ENCODE data around the gene TBC1D5.
"Not testable (repeated sequence)": the region's sequence is repeated elsewhere in the genome, so short reads cannot be mapped to it uniquely, and the experiment has no call there.

TBC1D5 gene

DNA sequence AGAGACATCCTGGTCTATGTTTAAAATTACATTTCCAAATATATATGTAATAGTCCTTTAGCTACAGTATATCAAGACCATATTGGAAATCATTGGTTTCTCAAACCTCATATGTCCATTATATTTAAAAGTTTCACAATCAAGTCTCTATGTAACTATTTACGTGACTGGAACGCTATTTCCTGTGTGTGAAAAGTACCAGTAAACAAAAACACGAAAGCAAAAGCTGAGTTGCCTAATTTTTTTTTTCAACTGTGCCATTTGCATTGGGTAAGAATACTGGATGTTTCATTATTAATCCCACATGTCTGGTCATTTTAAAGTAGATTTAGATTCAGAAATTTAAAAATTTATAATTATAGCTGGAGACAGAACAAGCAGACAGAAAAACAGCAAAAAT is 381.4 kb downstream of the TBC1D5 start:
- peaks cover 11 to 34% of the 10 kb centered on the region in 2 donors for H3K36me3 Mint-ChIP-seq

GRCh38 chr3:17359911-17360310 is 382.5 kb downstream of the TBC1D5 start:
- H3K27ac Mint-ChIP-seq: no peak overlapping the region
- no peak for ATAC-seq (replicated peaks)

More for the DNA sequence above, 381.4 kb downstream of the TBC1D5 start:
- no peaks in the 10 kb centered on the region for H3K9me3 Mint-ChIP-seq
- no peak overlapping the region for H3K27ac Mint-ChIP-seq
- no peak for ATAC-seq (replicated peaks)
- no peak for DNase-seq
- H3K27me3 Mint-ChIP-seq: no peaks in the 10 kb centered on the region
- H3K4me3 Mint-ChIP-seq: no peak overlapping the region
- no peaks in the 10 kb centered on the region for H3K4me1 Mint-ChIP-seq

GRCh38 chr3:17357035-17357710 is 385.3 kb downstream of the TBC1D5 start:
- no peak overlapping the region for H3K27ac Mint-ChIP-seq
- H3K4me3 Mint-ChIP-seq: no peak overlapping the region
- ATAC-seq (replicated peaks) (no peak), DNase-seq (no peak)
- no peaks in the 10 kb centered on the region for H3K27me3 Mint-ChIP-seq
- peaks cover 19 to 25% of the 10 kb centered on the region in 2 donors for H3K36me3 Mint-ChIP-seq
- no peaks in the 10 kb centered on the region for H3K9me3 Mint-ChIP-seq
- H3K4me1 Mint-ChIP-seq: no peaks in the 10 kb centered on the region

More at GRCh38 chr3:17359911-17360310, 382.5 kb downstream of the TBC1D5 start:
- no peak overlapping the region for H3K4me3 Mint-ChIP-seq
- H3K27me3 Mint-ChIP-seq: no peaks in the 10 kb centered on the region
- H3K9me3 Mint-ChIP-seq: no peaks in the 10 kb centered on the region
- H3K4me1 Mint-ChIP-seq: no peaks in the 10 kb centered on the region
- DNase-seq: no peak
- H3K36me3 Mint-ChIP-seq: peaks cover 11 to 31% of the 10 kb centered on the region in 2 donors

GRCh38 chr3:17356585-17356984 is 385.8 kb downstream of the TBC1D5 start:
- Mint-ChIP-seq H3K27me3 (no peaks in the 10 kb centered on the region), H3K4me1 (no peaks in the 10 kb centered on the region), H3K27ac (no peak overlapping the region), H3K36me3 (peaks cover 22 to 27% of the 10 kb centered on the region in 2 donors), H3K9me3 (peaks cover 3 to 4% of the 10 kb centered on the region in 2 donors), H3K4me3 (no peak overlapping the region)
- no peak for ATAC-seq (replicated peaks)
- DNase-seq: no peak

DNA sequence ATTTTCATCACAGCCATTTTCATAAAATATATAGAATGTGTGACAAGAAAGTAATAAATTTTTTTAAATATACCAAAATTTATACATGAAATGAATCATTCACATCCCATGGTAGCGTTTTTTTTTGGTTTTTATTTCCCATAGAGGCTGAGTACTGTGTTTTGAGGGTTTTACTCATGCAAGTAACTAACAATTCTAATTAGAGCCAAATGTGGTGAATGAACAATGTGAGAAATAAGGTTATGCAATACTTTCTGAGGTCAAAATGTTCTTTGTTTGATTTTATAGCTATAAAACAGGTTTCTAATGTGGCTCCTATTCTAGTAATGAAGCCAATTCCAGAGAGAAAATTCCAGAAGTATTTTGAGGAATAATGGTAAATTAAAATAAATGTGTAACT is 386.8 kb downstream of the TBC1D5 start:
- Mint-ChIP-seq H3K4me1 (no peaks in the 10 kb centered on the region), H3K27ac (no peak overlapping the region), H3K27me3 (no peaks in the 10 kb centered on the region), H3K36me3 (peaks cover 25 to 29% of the 10 kb centered on the region in 2 donors), H3K9me3 (peaks cover 3 to 4% of the 10 kb centered on the region in 2 donors), H3K4me3 (no peak overlapping the region)
- ATAC-seq (replicated peaks) (no peak), DNase-seq (no peak)

GRCh38 chr3:17354341-17354740 is 388.1 kb downstream of the TBC1D5 start:
- peaks cover 3 to 4% of the 10 kb centered on the region in 2 donors for H3K9me3 Mint-ChIP-seq
- no peaks in the 10 kb centered on the region for H3K4me1 Mint-ChIP-seq
- DNase-seq: no peak

GRCh38 chr3:17352620-17353019 is 389.8 kb downstream of the TBC1D5 start:
- Mint-ChIP-seq H3K27me3 (no peaks in the 10 kb centered on the region), H3K36me3 (peaks cover 25 to 36% of the 10 kb centered on the region in 2 donors), H3K4me1 (no peaks in the 10 kb centered on the region), H3K27ac (no peak overlapping the region), H3K9me3 (peaks cover 3 to 4% of the 10 kb centered on the region in 2 donors), H3K4me3 (no peak overlapping the region)
- no peak for DNase-seq
- ATAC-seq (replicated peaks): no peak

More at GRCh38 chr3:17354341-17354740, 388.1 kb downstream of the TBC1D5 start:
- no peak for ATAC-seq (replicated peaks)
- Mint-ChIP-seq H3K36me3 (peaks cover 25 to 33% of the 10 kb centered on the region in 2 donors), H3K4me3 (no peak overlapping the region), H3K27me3 (no peaks in the 10 kb centered on the region), H3K27ac (no peak overlapping the region)

GRCh38 chr3:17351193-17351592 is 391.2 kb downstream of the TBC1D5 start:
- ATAC-seq (replicated peaks); H3K4me1 Mint-ChIP-seq; H3K27me3 Mint-ChIP-seq: not testable (repeated sequence)

GRCh38 chr3:17349093-17349492 is 393.3 kb downstream of the TBC1D5 start:
- Mint-ChIP-seq H3K27me3 (no peaks in the 10 kb centered on the region), H3K36me3 (peaks cover 16 to 28% of the 10 kb centered on the region in 2 donors), H3K27ac (no peak overlapping the region)

More at GRCh38 chr3:17351193-17351592, 391.2 kb downstream of the TBC1D5 start:
- DNase-seq, H3K27ac Mint-ChIP-seq, H3K4me3 Mint-ChIP-seq, H3K9me3 Mint-ChIP-seq: not testable (repeated sequence)
- peaks cover 22 to 28% of the 10 kb centered on the region in 2 donors for H3K36me3 Mint-ChIP-seq

DNA sequence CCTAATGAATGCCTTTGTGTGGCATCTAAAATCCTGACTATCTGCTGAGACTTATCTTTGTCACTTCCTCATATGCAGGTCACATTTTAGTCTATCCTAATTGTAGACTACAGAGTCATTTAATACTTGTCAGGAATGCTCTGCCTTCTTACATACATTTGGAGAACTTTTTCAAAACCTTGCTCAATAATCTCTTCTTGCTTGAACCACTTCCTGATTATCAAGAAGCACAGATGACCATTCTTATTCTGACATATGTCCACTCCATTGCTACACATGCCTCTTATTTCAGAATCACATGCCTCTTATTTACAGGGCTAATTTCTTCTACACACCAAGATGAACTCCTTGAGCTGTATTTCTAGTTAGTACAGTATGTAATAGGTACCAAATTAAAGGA is 400.3 kb downstream of the TBC1D5 start:
- Mint-ChIP-seq H3K27ac (no peak overlapping the region), H3K4me3 (no peak overlapping the region), H3K36me3 (peaks cover 10 to 16% of the 10 kb centered on the region in 2 donors), H3K27me3 (no peaks in the 10 kb centered on the region), H3K9me3 (no peaks in the 10 kb centered on the region), H3K4me1 (no peaks in the 10 kb centered on the region)
- ATAC-seq (replicated peaks): no peak
- DNase-seq: no peak

More at GRCh38 chr3:17349093-17349492, 393.3 kb downstream of the TBC1D5 start:
- Mint-ChIP-seq H3K9me3 (peaks cover 3 to 4% of the 10 kb centered on the region in 2 donors), H3K4me3 (no peak overlapping the region), H3K4me1 (no peaks in the 10 kb centered on the region)
- no peak for DNase-seq
- ATAC-seq (replicated peaks): no peak

GRCh38 chr3:17340693-17341092 is 401.7 kb downstream of the TBC1D5 start:
- DNase-seq (no peak), ATAC-seq (replicated peaks) (no peak)
- H3K36me3 Mint-ChIP-seq: peaks cover 12 to 16% of the 10 kb centered on the region in 2 donors
- H3K27ac Mint-ChIP-seq: no peak overlapping the region
- H3K4me3 Mint-ChIP-seq: no peak overlapping the region
- H3K4me1 Mint-ChIP-seq: no peaks in the 10 kb centered on the region
- H3K27me3 Mint-ChIP-seq: no peaks in the 10 kb centered on the region
- H3K9me3 Mint-ChIP-seq: no peaks in the 10 kb centered on the region

DNA sequence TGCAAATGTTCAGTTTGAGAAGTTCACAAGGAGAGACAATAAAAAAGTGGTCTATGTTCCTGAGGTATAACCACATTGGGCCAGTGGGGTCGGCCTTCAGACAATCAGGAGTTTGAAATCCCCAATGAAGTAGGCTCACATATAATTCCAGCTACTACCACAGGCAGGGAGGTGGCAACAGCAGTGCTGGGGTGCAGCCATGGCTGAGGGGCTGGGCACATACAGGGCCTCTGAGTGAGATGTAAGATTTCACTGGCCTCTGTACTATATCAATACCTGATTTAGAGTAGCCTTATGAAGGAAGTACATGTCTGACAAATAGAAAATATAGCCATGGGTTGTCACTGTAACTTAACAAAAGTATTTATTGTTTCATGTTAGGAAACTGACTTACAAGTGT is 402.2 kb downstream of the TBC1D5 start:
- no peaks in the 10 kb centered on the region for H3K27me3 Mint-ChIP-seq
- H3K9me3 Mint-ChIP-seq: no peaks in the 10 kb centered on the region
- H3K4me1 Mint-ChIP-seq: no peaks in the 10 kb centered on the region
- no peak for ATAC-seq (replicated peaks)
- no peak for DNase-seq
- H3K4me3 Mint-ChIP-seq: no peak overlapping the region
- H3K36me3 Mint-ChIP-seq: peaks cover 12 to 16% of the 10 kb centered on the region in 2 donors
- no peak overlapping the region for H3K27ac Mint-ChIP-seq

DNA sequence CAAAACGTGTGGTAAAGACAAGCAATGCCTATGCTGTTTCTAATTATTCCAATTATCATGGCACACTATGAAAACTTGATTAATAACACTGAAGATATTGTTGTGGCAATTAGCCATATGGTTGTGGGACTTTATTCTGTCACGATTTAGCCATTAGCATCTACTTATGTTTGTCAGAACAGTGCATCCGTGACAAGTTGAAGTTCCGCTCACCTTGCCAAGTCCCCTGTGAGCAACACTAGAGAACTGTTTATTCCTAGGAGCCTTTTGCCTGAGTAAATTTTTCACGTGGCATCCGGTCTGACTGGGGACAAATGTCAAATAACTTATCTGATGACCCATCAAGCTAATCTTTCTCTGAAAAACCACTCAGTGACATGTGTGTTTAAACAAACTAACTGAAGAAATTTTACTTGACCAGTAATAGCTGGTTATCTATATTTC is 403.3 kb downstream of the TBC1D5 start:
- DNase-seq (no peak), ATAC-seq (replicated peaks) (no peak)
- H3K27ac Mint-ChIP-seq: no peak overlapping the region
- H3K27me3 Mint-ChIP-seq: no peaks in the 10 kb centered on the region
- no peaks in the 10 kb centered on the region for H3K9me3 Mint-ChIP-seq
- no peak overlapping the region for H3K4me3 Mint-ChIP-seq
- H3K4me1 Mint-ChIP-seq: no peaks in the 10 kb centered on the region
- peaks cover 12 to 16% of the 10 kb centered on the region in 2 donors for H3K36me3 Mint-ChIP-seq

GRCh38 chr3:17336291-17336690 is 406.1 kb downstream of the TBC1D5 start:
- ATAC-seq (replicated peaks) (no peak), DNase-seq (no peak)
- Mint-ChIP-seq H3K36me3 (peaks cover 6 to 7% of the 10 kb centered on the region in 2 donors), H3K9me3 (no peaks in the 10 kb centered on the region), H3K27me3 (no peaks in the 10 kb centered on the region), H3K4me1 (no peaks in the 10 kb centered on the region), H3K4me3 (no peak overlapping the region), H3K27ac (no peak overlapping the region)

DNA sequence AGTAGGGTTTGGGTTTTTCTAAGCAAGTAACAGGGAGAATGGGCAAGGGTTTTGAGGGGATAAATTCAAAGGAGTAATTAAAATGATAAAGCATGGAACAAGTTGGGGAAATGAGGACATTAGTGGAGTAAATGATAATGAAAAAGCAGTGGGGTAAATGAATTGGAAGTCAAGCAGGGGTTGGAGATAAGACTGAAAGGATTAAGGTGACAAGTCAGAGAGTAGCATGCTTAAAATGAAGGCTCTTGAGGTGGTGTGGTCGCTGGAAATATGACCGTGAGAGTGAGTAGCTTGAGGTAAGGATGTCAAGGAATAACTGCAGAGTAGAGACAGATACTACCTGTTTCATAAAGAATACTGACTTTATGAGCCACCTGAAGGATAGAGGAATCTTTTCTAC is 408.5 kb downstream of the TBC1D5 start:
- Mint-ChIP-seq H3K4me1 (no peaks in the 10 kb centered on the region), H3K36me3 (peaks cover 4% of the 10 kb centered on the region in 2 donors), H3K27ac (no peak overlapping the region), H3K4me3 (no peak overlapping the region), H3K9me3 (no peaks in the 10 kb centered on the region), H3K27me3 (no peaks in the 10 kb centered on the region)
- no peak for ATAC-seq (replicated peaks)
- no peak for DNase-seq
